ENCODE measurements around the gene XIRP1.

Gene XIRP1

GRCh38 chr3:39165518-39165917 is 26.9 kb downstream of the XIRP1 start:
- no peak for DNase-seq (ENCODE audit: low read depth)

GRCh38 chr3:39164414-39164813 is 28.0 kb downstream of the XIRP1 start:
- no peak for DNase-seq (ENCODE audit: low read depth)

- DNase-seq (ENCODE audit: low read depth): no peak
These were observed 34.2 kb downstream of the XIRP1 start for GRCh38 chr3:39158148-39158715.

GRCh38 chr3:39157359-39157758 is 35.0 kb downstream of the XIRP1 start:
- DNase-seq (ENCODE audit: low read depth): no peak

GRCh38 chr3:39156421-39156820 is 36.0 kb downstream of the XIRP1 start:
- no peak for DNase-seq (ENCODE audit: low read depth)

- no peak for DNase-seq (ENCODE audit: low read depth)
These were observed 37.9 kb downstream of the XIRP1 start for GRCh38 chr3:39154280-39155021.

GRCh38 chr3:39153977-39154279 is 38.5 kb downstream of the XIRP1 start:
- DNase-seq (ENCODE audit: low read depth): no peak

GRCh38 chr3:39150803-39151631 is 41.4 kb downstream of the XIRP1 start:
- no peak for DNase-seq (ENCODE audit: low read depth)

GRCh38 chr3:39150148-39150802 is 42.1 kb downstream of the XIRP1 start:
- DNase-seq (ENCODE audit: low read depth): no peak

- DNase-seq (ENCODE audit: low read depth): no peak
These were observed 42.8 kb downstream of the XIRP1 start for GRCh38 chr3:39149498-39150147.

- DNase-seq (ENCODE audit: low read depth): no peak
These were observed 43.3 kb downstream of the XIRP1 start for GRCh38 chr3:39149059-39149455.

- DNase-seq (ENCODE audit: low read depth): no peak
These were observed 43.8 kb downstream of the XIRP1 start for GRCh38 chr3:39148435-39149058.

- no peak for DNase-seq (ENCODE audit: low read depth)
These were observed 44.5 kb downstream of the XIRP1 start for GRCh38 chr3:39147711-39148434.

- no peak for DNase-seq (ENCODE audit: low read depth)
These were observed 45.5 kb downstream of the XIRP1 start for GRCh38 chr3:39146611-39147591.

- DNase-seq (ENCODE audit: low read depth): no peak
These were observed 46.3 kb downstream of the XIRP1 start for GRCh38 chr3:39146083-39146501.

- DNase-seq (ENCODE audit: low read depth): no peak
These were observed 47.5 kb downstream of the XIRP1 start for GRCh38 chr3:39144748-39145380.

- DNase-seq (ENCODE audit: low read depth): no peak
These were observed 48.2 kb downstream of the XIRP1 start for GRCh38 chr3:39144095-39144747.

GRCh38 chr3:39143051-39143885 is 49.1 kb downstream of the XIRP1 start:
- no peak for DNase-seq (ENCODE audit: low read depth)

Data from stimulated activated CD8-positive, alpha-beta memory T cell treated with anti-CD3 and anti-CD28 coated beads, Interleukin-15, amount 100 ng/mL, for 1 hour (primary cell).